HEK293 (cell line): Measurements from ENCODE around the gene CREB5.

Experiments used
- CTCF ChIA-PET: fragments of 350-600 bp; formaldehyde crosslinking; extraction: SDS; loops from one replicate; lab custom pipeline; 2021; ENCODE audit warnings: antibody characterized with exemption; lab: Yijun Ruan, JAX
- POLR2A ChIA-PET: fragments of 300-600 bp; formaldehyde crosslinking; extraction: SDS; loops from one replicate; lab custom pipeline; 2020; ENCODE audit warnings: antibody characterized with exemption, inconsistent platforms; lab: Yijun Ruan, JAX
- H3K27ac ChIP-seq: fragments of 200-500 bp; sonication (Bioruptor generic); 2 replicates; pipeline ENCODE4 v1.5.1; 2014; ENCODE audit warnings: low read depth, low read length, control low read depth, inconsistent platforms; ENCODE audit errors: extremely low read depth
- H3K36me3 ChIP-seq, 2 experiments: fragments of 200-500 bp in 1 of 2; sonication (Bioruptor generic) in 1 of 2; 1 replicate in 1 of 2; 2 replicates in 1 of 2; pipeline ENCODE4 v1.5.1; 2014 to 2017; ENCODE audit warnings: inconsistent platforms in 2 of 2, low read length in 2 of 2; ENCODE audit not compliant: control insufficient read depth in 2 of 2, insufficient read depth in 1 of 2
- H3K4me1 ChIP-seq: fragments of 200-500 bp; sonication (Bioruptor generic); 2 replicates; pipeline ENCODE4 v1.5.1; 2014; ENCODE audit warnings: mild to moderate bottlenecking, low read length, inconsistent platforms; ENCODE audit not compliant: control insufficient read depth, insufficient read depth
- H3K4me3 ChIP-seq: 2 replicates; pipeline ENCODE4 v1.5.1; 2011; ENCODE audit warnings: low read depth, mild to moderate bottlenecking, control low read depth, low read length, moderate library complexity
- H3K9me3 ChIP-seq: fragments of 200-500 bp; sonication (Bioruptor generic); 2 replicates; pipeline ENCODE4 v1.5.1; 2014; ENCODE audit warnings: low read depth, low read length, inconsistent platforms; ENCODE audit not compliant: control insufficient read depth, insufficient read depth
- KLF8 ChIP-seq: fragments of 450-650 bp; formaldehyde crosslinking; IDR thresholded peaks from 2 replicates; pipeline ENCODE4 v1.5.1; 2016; ENCODE audit warnings: missing biosample characterization, missing genetic modification characterization
- MYNN ChIP-seq: fragments of 450-650 bp; formaldehyde crosslinking; IDR thresholded peaks from 2 replicates; pipeline ENCODE4 v1.5.1; 2016; ENCODE audit warnings: missing biosample characterization, missing genetic modification characterization, borderline replicate concordance
- PATZ1 ChIP-seq: fragments of 450-650 bp; formaldehyde crosslinking; IDR thresholded peaks from 2 replicates; pipeline ENCODE4 v1.5.1; 2016; ENCODE audit warnings: missing biosample characterization, missing genetic modification characterization
- PRDM2 ChIP-seq: fragments of 450-650 bp; formaldehyde crosslinking; IDR thresholded peaks from 2 replicates; pipeline ENCODE4 v1.5.1; 2016; ENCODE audit warnings: missing biosample characterization, missing genetic modification characterization, borderline replicate concordance
- ZBTB17 ChIP-seq: fragments of 450-650 bp; formaldehyde crosslinking; IDR thresholded peaks from 2 replicates; pipeline ENCODE4 v1.5.1; 2016; ENCODE audit warnings: missing biosample characterization, missing genetic modification characterization
- ZBTB21 ChIP-seq: fragments of 450-650 bp; formaldehyde crosslinking; IDR thresholded peaks from 2 replicates; pipeline ENCODE4 v1.5.1; 2017; ENCODE audit warnings: missing biosample characterization, missing genetic modification characterization
- ZNF112 ChIP-seq: fragments of 450-650 bp; formaldehyde crosslinking; IDR thresholded peaks from 2 replicates; pipeline ENCODE4 v1.5.0; 2017; ENCODE audit warnings: missing biosample characterization, missing genetic modification characterization
- ZNF23 ChIP-seq: fragments of 450-650 bp; formaldehyde crosslinking; IDR thresholded peaks from 2 replicates; pipeline ENCODE4 v1.5.1; 2016; ENCODE audit warnings: missing biosample characterization, missing genetic modification characterization, borderline replicate concordance
- ZNF274 ChIP-seq, 2 experiments: fragments of 200-500 bp in 1 of 2; fragments of 450-650 bp in 1 of 2; sonication (Bioruptor generic) in 1 of 2; formaldehyde crosslinking in 1 of 2; IDR thresholded peaks; 2 replicates each; pipeline versions ENCODE4 v1.5.1 to v1.6.1; 2014 to 2016; ENCODE audit warnings: borderline replicate concordance in 1 of 2, inconsistent platforms in 1 of 2, low read length in 1 of 2, missing biosample characterization in 1 of 2, missing genetic modification characterization in 1 of 2
- ZNF449 ChIP-seq: fragments of 450-650 bp; formaldehyde crosslinking; IDR thresholded peaks from 2 replicates; pipeline ENCODE4 v1.5.1; 2017; ENCODE audit warnings: missing biosample characterization, mild to moderate bottlenecking, missing genetic modification characterization, moderate library complexity
- ZNF624 ChIP-seq: fragments of 450-650 bp; formaldehyde crosslinking; IDR thresholded peaks from 2 replicates; pipeline ENCODE4 v1.5.1; 2017; ENCODE audit warnings: missing biosample characterization, missing genetic modification characterization
- ZNF677 ChIP-seq: fragments of 450-650 bp; IDR thresholded peaks from 2 replicates; pipeline ENCODE4 v1.5.0; 2018; ENCODE audit warnings: missing biosample characterization, mild to moderate bottlenecking, missing genetic modification characterization, moderate library complexity
- ZNF701 ChIP-seq: fragments of 450-650 bp; formaldehyde crosslinking; IDR thresholded peaks from 2 replicates; pipeline ENCODE4 v1.5.1; 2016; ENCODE audit warnings: missing biosample characterization, missing genetic modification characterization
- ZNF777 ChIP-seq: fragments of 450-650 bp; formaldehyde crosslinking; IDR thresholded peaks from 2 replicates; pipeline ENCODE4 v1.5.1; 2017; ENCODE audit warnings: missing biosample characterization, missing genetic modification characterization, borderline replicate concordance
- ZSCAN23 ChIP-seq: fragments of 450-650 bp; formaldehyde crosslinking; IDR thresholded peaks from 2 replicates; pipeline ENCODE4 v1.5.1; 2016; ENCODE audit warnings: missing biosample characterization, missing genetic modification characterization
- TF ChIP-seq, protein P1 (sequence below): fragments of 450-650 bp; formaldehyde crosslinking; IDR thresholded peaks from 2 replicates; pipeline ENCODE4 v1.5.1; 2016; ENCODE audit warnings: missing biosample characterization, missing genetic modification characterization
- TF ChIP-seq, protein P2 (sequence below): fragments of 450-650 bp; formaldehyde crosslinking; IDR thresholded peaks from 2 replicates; pipeline ENCODE4 v1.5.1; 2017; ENCODE audit warnings: missing biosample characterization, missing genetic modification characterization
- TF ChIP-seq, protein P3 (sequence below): fragments of 450-650 bp; formaldehyde crosslinking; IDR thresholded peaks from 2 replicates; pipeline ENCODE4 v1.5.1; 2016; ENCODE audit warnings: missing biosample characterization, missing genetic modification characterization

Gene CREB5, protein sequence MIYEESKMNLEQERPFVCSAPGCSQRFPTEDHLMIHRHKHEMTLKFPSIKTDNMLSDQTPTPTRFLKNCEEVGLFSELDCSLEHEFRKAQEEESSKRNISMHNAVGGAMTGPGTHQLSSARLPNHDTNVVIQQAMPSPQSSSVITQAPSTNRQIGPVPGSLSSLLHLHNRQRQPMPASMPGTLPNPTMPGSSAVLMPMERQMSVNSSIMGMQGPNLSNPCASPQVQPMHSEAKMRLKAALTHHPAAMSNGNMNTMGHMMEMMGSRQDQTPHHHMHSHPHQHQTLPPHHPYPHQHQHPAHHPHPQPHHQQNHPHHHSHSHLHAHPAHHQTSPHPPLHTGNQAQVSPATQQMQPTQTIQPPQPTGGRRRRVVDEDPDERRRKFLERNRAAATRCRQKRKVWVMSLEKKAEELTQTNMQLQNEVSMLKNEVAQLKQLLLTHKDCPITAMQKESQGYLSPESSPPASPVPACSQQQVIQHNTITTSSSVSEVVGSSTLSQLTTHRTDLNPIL

DNA sequence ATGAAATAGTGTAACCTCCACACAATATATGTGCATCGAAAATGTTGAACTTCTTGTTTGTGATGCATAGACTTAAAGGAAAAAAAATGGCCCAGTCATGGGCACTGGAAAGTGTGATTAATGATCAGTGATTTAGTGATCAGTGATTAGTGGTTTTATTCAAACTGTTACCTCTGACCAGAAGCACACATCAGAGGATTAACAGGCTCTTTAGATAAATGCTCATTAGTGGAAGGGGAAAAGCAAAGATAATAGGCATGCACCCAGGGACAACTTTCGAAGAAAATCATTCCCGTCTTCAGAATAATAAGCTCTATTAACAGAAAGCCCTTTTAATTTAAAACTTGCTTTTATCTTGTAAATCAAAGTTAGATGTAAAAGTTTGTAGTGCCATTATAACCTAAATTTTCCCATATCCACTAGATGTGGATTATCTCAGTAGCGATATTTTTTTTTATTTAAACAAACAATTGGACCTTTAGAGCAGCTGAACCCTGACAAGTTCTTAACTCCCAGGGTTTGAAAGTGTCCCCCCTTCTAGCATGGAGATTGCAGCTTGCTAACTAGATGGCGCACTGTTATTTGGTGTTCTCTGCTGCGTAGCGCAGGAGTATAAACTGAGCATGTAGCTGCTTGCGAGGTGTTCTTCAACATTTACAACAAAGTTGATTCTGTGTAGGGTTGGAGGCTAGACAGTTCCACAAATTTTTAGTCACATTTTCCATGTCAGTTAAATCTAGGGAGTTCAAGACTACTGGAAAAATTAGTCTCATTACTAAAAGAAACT lies at the start of gene CREB5:
TSS of gene CREB5 (plus strand) at position 643 of the 787 bp plus-strand sequence. CDS start 397 bp downstream, outside the sequence.
- Histone ChIP-seq H3K4me3 (peak within 1 kb of the TSS; percentile 68), H3K27ac (no peak within 1 kb of the TSS; the same call in 1 of the 2 replicates), H3K9me3 (no peaks in the 10 kb centered on the region), H3K4me1 (peaks cover 15% of the 10 kb centered on the region), H3K36me3 (no peaks in the 10 kb centered on the region)
- ChIA-PET POLR2A (no interaction called here), CTCF (interaction anchor here (0.7 to 1.7 kb wide), 5 partner anchors 9 to 164 kb away, joined by 3 to 5 read pairs (median 4); no protein-coding TSS in a partner anchor)
- TF ChIP-seq ZBTB17 (peak; percentile 26; the same call in 1 of the 2 replicates), KLF8 (tag by site-specific recombination) (no peak), PATZ1 (tag by site-specific recombination) (no peak), ZBTB21 (tag by site-specific recombination) (no peak), ZNF112 (no peak), ZNF23 (tag by site-specific recombination) (no peak), ZNF777 (tag by site-specific recombination) (no peak), ZNF701 (no peak), ZNF274 (IDR thresholded peaks at IDR 0.05; ENCODE audit: low read length) (no peak), ZNF274 (tag by site-specific recombination; IDR thresholded peaks at IDR 0.05; ENCODE audit: borderline replicate concordance) (no peak), PRDM2 (tag by site-specific recombination) (no peak), ZNF624 (tag by site-specific recombination) (no peak), MYNN (tag by site-specific recombination) (no peak), ZSCAN23 (tag by site-specific recombination) (no peak), ZNF449 (no peak), ZNF677 (tag by site-specific recombination) (no peak)
- TF ChIP-seq, protein P1, sequence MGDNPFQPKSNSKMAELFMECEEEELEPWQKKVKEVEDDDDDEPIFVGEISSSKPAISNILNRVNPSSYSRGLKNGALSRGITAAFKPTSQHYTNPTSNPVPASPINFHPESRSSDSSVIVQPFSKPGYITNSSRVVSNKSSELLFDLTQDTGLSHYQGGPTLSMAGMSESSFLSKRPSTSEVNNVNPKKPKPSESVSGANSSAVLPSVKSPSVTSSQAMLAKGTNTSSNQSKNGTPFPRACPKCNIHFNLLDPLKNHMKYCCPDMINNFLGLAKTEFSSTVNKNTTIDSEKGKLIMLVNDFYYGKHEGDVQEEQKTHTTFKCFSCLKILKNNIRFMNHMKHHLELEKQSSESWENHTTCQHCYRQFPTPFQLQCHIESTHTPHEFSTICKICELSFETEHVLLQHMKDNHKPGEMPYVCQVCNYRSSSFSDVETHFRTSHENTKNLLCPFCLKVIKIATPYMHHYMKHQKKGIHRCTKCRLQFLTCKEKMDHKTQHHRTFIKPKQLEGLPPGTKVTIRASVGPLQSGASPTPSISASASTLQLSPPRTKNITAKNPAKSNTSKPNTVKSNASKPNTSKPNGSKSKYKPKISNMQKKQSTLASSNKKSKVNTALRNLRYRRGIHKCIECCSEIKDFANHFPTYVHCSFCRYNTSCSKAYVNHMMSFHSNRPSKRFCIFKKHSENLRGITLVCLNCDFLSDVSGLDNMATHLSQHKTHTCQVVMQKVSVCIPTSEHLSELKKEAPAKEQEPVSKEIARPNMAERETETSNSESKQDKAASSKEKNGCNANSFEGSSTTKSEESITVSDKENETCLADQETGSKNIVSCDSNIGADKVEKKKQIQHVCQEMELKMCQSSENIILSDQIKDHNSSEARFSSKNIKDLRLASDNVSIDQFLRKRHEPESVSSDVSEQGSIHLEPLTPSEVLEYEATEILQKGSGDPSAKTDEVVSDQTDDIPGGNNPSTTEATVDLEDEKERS (tag by site-specific recombination): no peak
- TF ChIP-seq, protein P2, sequence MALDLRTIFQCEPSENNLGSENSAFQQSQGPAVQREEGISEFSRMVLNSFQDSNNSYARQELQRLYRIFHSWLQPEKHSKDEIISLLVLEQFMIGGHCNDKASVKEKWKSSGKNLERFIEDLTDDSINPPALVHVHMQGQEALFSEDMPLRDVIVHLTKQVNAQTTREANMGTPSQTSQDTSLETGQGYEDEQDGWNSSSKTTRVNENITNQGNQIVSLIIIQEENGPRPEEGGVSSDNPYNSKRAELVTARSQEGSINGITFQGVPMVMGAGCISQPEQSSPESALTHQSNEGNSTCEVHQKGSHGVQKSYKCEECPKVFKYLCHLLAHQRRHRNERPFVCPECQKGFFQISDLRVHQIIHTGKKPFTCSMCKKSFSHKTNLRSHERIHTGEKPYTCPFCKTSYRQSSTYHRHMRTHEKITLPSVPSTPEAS: no peak
- TF ChIP-seq, protein P3, sequence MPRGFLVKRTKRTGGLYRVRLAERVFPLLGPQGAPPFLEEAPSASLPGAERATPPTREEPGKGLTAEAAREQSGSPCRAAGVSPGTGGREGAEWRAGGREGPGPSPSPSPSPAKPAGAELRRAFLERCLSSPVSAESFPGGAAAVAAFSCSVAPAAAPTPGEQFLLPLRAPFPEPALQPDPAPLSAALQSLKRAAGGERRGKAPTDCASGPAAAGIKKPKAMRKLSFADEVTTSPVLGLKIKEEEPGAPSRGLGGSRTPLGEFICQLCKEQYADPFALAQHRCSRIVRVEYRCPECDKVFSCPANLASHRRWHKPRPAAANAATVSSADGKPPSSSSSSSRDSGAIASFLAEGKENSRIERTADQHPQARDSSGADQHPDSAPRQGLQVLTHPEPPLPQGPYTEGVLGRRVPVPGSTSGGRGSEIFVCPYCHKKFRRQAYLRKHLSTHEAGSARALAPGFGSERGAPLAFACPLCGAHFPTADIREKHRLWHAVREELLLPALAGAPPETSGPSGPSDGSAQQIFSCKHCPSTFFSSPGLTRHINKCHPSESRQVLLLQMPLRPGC: peak; percentile 28; the same call in 1 of the 2 replicates
